SK-N-SH (cell line): ENCODE results near the gene ZFP36. TPM values are rescaled to one million over a fixed set of nuclear protein-coding genes. Genes with fewer than 3 reads are reported as not detected.
A peak's percentile ranks its signal among the peaks of the same experiment; 100 is the strongest.

Source experiments
- CTCF ChIA-PET: fragments of 300-600, 350-600 bp; formaldehyde crosslinking; extraction: SDS; loops from one replicate; lab custom pipeline; 2021; lab: Yijun Ruan, JAX
- POLR2A ChIA-PET: fragments of 350-600 bp; sonication (Branson Sonifier 250); formaldehyde crosslinking; extraction: SDS; loops from one replicate; lab custom pipeline; 2020; ENCODE audit warnings: antibody characterized with exemption, inconsistent platforms; lab: Yijun Ruan, JAX
- DNase-seq: peaks from one replicate; pipeline ENCODE4 v3.0.0; 2012
- H2AFZ ChIP-seq: fragments of 200-600 bp; sonication (generic); 2 replicates; pipeline ENCODE4 v1.8.1; 2016; ENCODE audit warnings: antibody characterized with exemption, mild to moderate bottlenecking, low read depth
- H3F3A ChIP-seq: fragments of 200-600 bp; sonication (generic); replicated peaks from 2 replicates; pipeline ENCODE3; 2016; ENCODE audit warnings: antibody characterized with exemption, mild to moderate bottlenecking; ENCODE audit not compliant: insufficient read depth
- H3K27ac ChIP-seq, 2 experiments: fragments of 200-500 bp in 1 of 2; fragments of 200-600 bp in 1 of 2; sonication (Bioruptor generic) in 1 of 2; sonication (generic), shearing (Covaris generic) in 1 of 2; 2 replicates each; pipeline versions ENCODE4 v1.5.1 to v1.6.1; 2014 to 2016; ENCODE audit warnings: low read depth in 2 of 2, inconsistent platforms in 1 of 2, low read length in 1 of 2, mild to moderate bottlenecking in 1 of 2, mixed read lengths in 1 of 2
- H3K27me3 ChIP-seq: fragments of 200-600 bp; sonication (generic), shearing (Covaris generic); 2 replicates; pipeline ENCODE4 v1.6.1; 2016; ENCODE audit warnings: mixed run types; ENCODE audit not compliant: insufficient read depth
- H3K36me3 ChIP-seq, 2 experiments: fragments of 200-500 bp in 1 of 2; fragments of 200-600 bp in 1 of 2; sonication (Bioruptor generic) in 1 of 2; sonication (generic) in 1 of 2; replicated peaks in 1 of 2; 2 replicates each; pipeline versions ENCODE3 to v1.5.1; 2014 to 2016; ENCODE audit warnings: low read length in 1 of 2, mild to moderate bottlenecking in 1 of 2; ENCODE audit not compliant: insufficient read depth in 2 of 2, control insufficient read depth in 1 of 2
- H3K4me1 ChIP-seq, 2 experiments: fragments of 200-500 bp in 1 of 2; fragments of 200-600 bp in 1 of 2; sonication (Bioruptor generic) in 1 of 2; sonication (generic), shearing (Covaris generic) in 1 of 2; 2 replicates each; pipeline versions ENCODE4 v1.5.1 to v1.6.1; 2014 to 2016; ENCODE audit warnings: low read depth in 1 of 2, low read length in 1 of 2, mixed run types in 1 of 2; ENCODE audit not compliant: insufficient read depth in 2 of 2, control insufficient read depth in 1 of 2
- H3K4me2 ChIP-seq: fragments of 200-600 bp; sonication (generic), shearing (Covaris generic); 2 replicates; pipeline ENCODE4 v1.6.1; 2017; ENCODE audit warnings: mixed run types
- H3K4me3 ChIP-seq, 2 experiments: fragments of 200-500 bp in 1 of 2; fragments of 200-600 bp in 1 of 2; sonication (Bioruptor generic) in 1 of 2; sonication (generic), shearing (Covaris generic) in 1 of 2; 2 replicates each; pipeline versions ENCODE4 v1.5.1 to v1.8.1; 2014 to 2016; ENCODE audit warnings: low read depth in 2 of 2, inconsistent platforms in 1 of 2, low read length in 1 of 2, mild to moderate bottlenecking in 1 of 2, mixed read lengths in 1 of 2, moderate library complexity in 1 of 2
- H3K79me2 ChIP-seq: fragments of 200-600 bp; sonication (generic); 2 replicates; pipeline ENCODE4 v1.8.1; 2017; ENCODE audit warnings: mild to moderate bottlenecking; ENCODE audit not compliant: insufficient read depth
- H3K9ac ChIP-seq: fragments of 200-600 bp; sonication (generic); 2 replicates; pipeline ENCODE4 v1.6.1; 2017; ENCODE audit warnings: mixed run types
- H3K9me2 ChIP-seq: fragments of 200-600 bp; sonication (generic); 2 replicates; pipeline ENCODE4 v1.6.1; 2017; ENCODE audit warnings: mixed run types
- H3K9me3 ChIP-seq: fragments of 200-600 bp; sonication (generic); 2 replicates; pipeline ENCODE4 v1.6.1; 2017; ENCODE audit warnings: mixed run types, mild to moderate bottlenecking, moderate library complexity
- H4K20me1 ChIP-seq: fragments of 200-600 bp; sonication (generic); 2 replicates; pipeline ENCODE4 v1.6.1; 2017; ENCODE audit warnings: mild to moderate bottlenecking, mixed run types; ENCODE audit not compliant: insufficient read depth
- CHD2 ChIP-seq: fragments of 150-350 bp; IDR thresholded peaks from 2 replicates; pipeline ENCODE4 v1.6.1; 2018; ENCODE audit warnings: low read length; ENCODE audit not compliant: partially characterized antibody
- CTCF ChIP-seq: fragments of 200-600 bp; sonication (generic); IDR thresholded peaks from 2 replicates; pipeline ENCODE4 v1.6.1; 2017; ENCODE audit warnings: antibody characterized with exemption, mild to moderate bottlenecking, moderate library complexity
- ELF1 ChIP-seq: IDR thresholded peaks from 2 replicates; pipeline ENCODE4 v1.4.0; 2012
- EZH2phosphoT487 ChIP-seq: fragments of 200-600 bp; sonication (generic); IDR thresholded peaks from 2 replicates; pipeline ENCODE4 v1.6.1; 2017; ENCODE audit warnings: low read depth, mixed run types, mild to moderate bottlenecking, antibody characterized with exemption, moderate library complexity, borderline replicate concordance
- FOSL2 ChIP-seq: IDR thresholded peaks from 2 replicates; pipeline ENCODE4 v1.4.0; 2012; ENCODE audit warnings: low read depth, mild to moderate bottlenecking, moderate library complexity, borderline replicate concordance
- FOXJ3 ChIP-seq: sonication (generic); formaldehyde crosslinking; IDR thresholded peaks from 2 replicates; pipeline ENCODE4 v1.5.1; 2020; ENCODE audit warnings: mild to moderate bottlenecking, missing genetic modification reagents
- FOXM1 ChIP-seq: IDR thresholded peaks from 2 replicates; pipeline ENCODE4 v1.4.0; 2012; ENCODE audit warnings: low read depth, mild to moderate bottlenecking
- GABPA ChIP-seq: IDR thresholded peaks from 2 replicates; pipeline ENCODE4 v1.4.0; 2012; ENCODE audit warnings: low read depth, mild to moderate bottlenecking
- GATA2 ChIP-seq: sonication (generic); formaldehyde crosslinking; IDR thresholded peaks from 2 replicates; pipeline ENCODE4 v1.5.0; 2020; ENCODE audit warnings: mild to moderate bottlenecking, missing genetic modification reagents
- IRF3 ChIP-seq: fragments of 150-350 bp; IDR thresholded peaks from 2 replicates; pipeline ENCODE4 v1.6.1; 2016; ENCODE audit warnings: mild to moderate bottlenecking, low read depth, low read length
- JUND ChIP-seq: IDR thresholded peaks from 2 replicates; pipeline ENCODE4 v1.4.0; 2012
- MEF2A ChIP-seq: IDR thresholded peaks from 2 replicates; pipeline ENCODE4 v1.4.0; 2012; ENCODE audit warnings: low read depth, borderline replicate concordance
- MXI1 ChIP-seq: IDR thresholded peaks from 2 replicates; pipeline ENCODE4 v1.6.1; 2012; ENCODE audit warnings: mild to moderate bottlenecking, low read depth, low read length, improper control_type of control experiment
- NRF1 ChIP-seq: IDR thresholded peaks from 2 replicates; pipeline ENCODE4 v1.6.1; 2012; ENCODE audit warnings: low read depth, mild to moderate bottlenecking, low read length
- PBX3 ChIP-seq: IDR thresholded peaks from 2 replicates; pipeline ENCODE4; 2012
- POLR2AphosphoS5 ChIP-seq: IDR thresholded peaks from 2 replicates; pipeline ENCODE4 v1.6.1; 2012; ENCODE audit warnings: low read depth, low read length
- RCOR1 ChIP-seq: fragments of 150-350 bp; IDR thresholded peaks from 2 replicates; pipeline ENCODE4 v1.6.1; 2017; ENCODE audit warnings: antibody characterized with exemption, low read length
- RXRA ChIP-seq: IDR thresholded peaks from 2 replicates; pipeline ENCODE4 v1.4.0; 2012; ENCODE audit warnings: low read depth, mild to moderate bottlenecking, borderline replicate concordance
- SMC3 ChIP-seq: IDR thresholded peaks from 2 replicates; pipeline ENCODE4 v1.6.1; 2012; ENCODE audit warnings: low read depth, low read length, improper control_type of control experiment
- TAF1 ChIP-seq: IDR thresholded peaks from 2 replicates; pipeline ENCODE4 v1.6.1; 2012; ENCODE audit warnings: low read depth, mild to moderate bottlenecking, low read length, moderate library complexity, borderline replicate concordance
- TCF12 ChIP-seq: IDR thresholded peaks from 2 replicates; pipeline ENCODE4 v1.4.0; 2012
- USF1 ChIP-seq: IDR thresholded peaks from 2 replicates; pipeline ENCODE4 v1.4.0; 2012; ENCODE audit warnings: low read depth, borderline replicate concordance
- USF2 ChIP-seq: fragments of 150-350 bp; IDR thresholded peaks from 2 replicates; pipeline ENCODE4 v1.6.1; 2017; ENCODE audit warnings: antibody characterized with exemption, low read length, low read depth, borderline replicate concordance
- YY1 ChIP-seq: IDR thresholded peaks from 2 replicates; pipeline ENCODE4 v1.4.0; 2012; ENCODE audit warnings: low read depth, mild to moderate bottlenecking
- ZBTB33 ChIP-seq: IDR thresholded peaks from 2 replicates; pipeline ENCODE4 v1.4.0; 2012; ENCODE audit warnings: low read depth, borderline replicate concordance
- WGBS: methylation state at CpG from one replicate; pipeline ENCODE4 v1.1.6; 2017; ENCODE audit warnings: low lambda C conversion rate; 5-methylcytosine and 5-hydroxymethylcytosine counted together
- polyA plus RNA-seq, 3 experiments: library from polyadenylated mRNA; depleted of rRNA; stranded (reverse); fragments of >200 nt; gene quantifications; 2 replicates each; pipeline ENCODE4 v1.2.3, GENCODE V29; 2012

Gene ZFP36
- polyA plus RNA-seq, 1 of the 3 experiments (the other 2 are of a cell fraction): 49.3 TPM

- Histone ChIP-seq H3K4me1 (peaks cover 15 to 17% of the 10 kb centered on the region in 2 experiments; a peak in 2 of 4 replicates), H3K4me2 (peak within 1 kb of the TSS; percentile 99), H3K36me3 (peaks cover 21 to 33% of the 10 kb centered on the region in 2 experiments), H3K4me3 (peak within 1 kb of the TSS; percentile 68 to 100), H3K27me3 (no peaks in the 10 kb centered on the region), H3F3A (peaks cover 42% of the 10 kb centered on the region), H3K9me2 (no peaks in the 10 kb centered on the region), H3K79me2 (peaks cover 25% of the 10 kb centered on the region), H3K27ac (peak within 1 kb of the TSS; percentile 85 to 92), H4K20me1 (peaks cover 14% of the 10 kb centered on the region), H3K9ac (peak within 1 kb of the TSS; percentile 99), H3K9me3 (no peaks in the 10 kb centered on the region), H2AFZ (no peak within 1 kb of the TSS; the same call in 1 of the 2 replicates)
- ChIA-PET POLR2A (interaction anchor here (0.6 to 1.7 kb wide), 28 partner anchors 9 to 1061 kb away, joined by 3 to 39 read pairs (median 5); partner anchors contain the start of genes DYRK1B, EID2B, FBL and MED29), CTCF (interaction anchor here (0.7 to 3.4 kb wide), 15 partner anchors 9 to 116 kb away, joined by 3 to 18 read pairs (median 3); partner anchors contain the start of genes EID2, EID2B, PAF1 and PLEKHG2)
- 1% methylated on average over 43 of the region's 61 CpGs for WGBS
- peak; percentile 95 for DNase-seq
- TF ChIP-seq USF1 (peak; percentile 21; the same call in 1 of the 2 replicates), TCF12 (no peak; the same call in 1 of the 2 replicates), JUND (no peak), CHD2 (peak; percentile 86), PBX3 (peak; percentile 25; the same call in 1 of the 2 replicates), FOXM1 (no peak), RXRA (no peak), MEF2A (no peak), NRF1 (peak; percentile 81), GABPA (peak; percentile 90), IRF3 (no peak), FOSL2 (no peak), EZH2phosphoT487 (no peak), SMC3 (no peak), POLR2AphosphoS5 (peak; percentile 99), FOXJ3 (CRISPR knock-in tag) (no peak), CTCF (no peak), RCOR1 (peak; percentile 9; the same call in 1 of the 2 replicates), TAF1 (peak; percentile 99), ELF1 (peak; percentile 82), ZBTB33 (no peak; the same call in 1 of the 2 replicates), YY1 (peak; percentile 60), MXI1 (peak; percentile 98), USF2 (no peak), GATA2 (CRISPR knock-in tag) (no peak)
Measured at GRCh38 chr19:39435499-39436349, 29.1 kb downstream of the ZFP36 start, which contains the start of gene RPS16. RPS16 (minus strand) TSS chr19:39435949; CDS start chr19:39435895, 54 bp downstream.
